ENCODE results near the gene FAM162B. TPM values are rescaled to one million over a fixed set of nuclear protein-coding genes. Genes with fewer than 3 reads are reported as not detected.
"Not testable (repeated sequence)": the region's sequence is repeated elsewhere in the genome, so short reads cannot be mapped to it uniquely, and the experiment has no call there.

The FAM162B gene
- total and polyA plus RNA-seq, 2 experiments from 2014 or later = 0.61 TPM; not detected in 1

DNA sequence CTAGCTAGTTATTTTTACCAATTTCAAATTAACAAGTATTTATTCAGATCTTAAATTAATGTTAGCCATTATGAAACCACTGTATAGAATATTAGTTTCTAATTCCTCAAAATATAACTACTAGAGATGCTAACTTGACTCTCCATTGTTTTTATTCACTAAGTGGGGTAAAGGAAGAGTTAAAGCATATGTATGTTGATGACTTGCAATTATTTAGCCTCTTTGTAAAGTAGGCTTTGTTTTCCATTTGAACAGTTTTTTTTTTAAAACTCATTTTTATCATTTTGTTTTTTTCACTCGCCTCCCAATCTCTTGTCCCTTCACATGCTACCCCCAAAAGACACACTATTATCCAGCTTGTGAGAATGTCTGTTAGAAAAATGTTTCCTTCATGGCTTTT, 3.3 kb downstream of the FAM162B start:
- TF ChIP-seq CTCF (IDR thresholded peaks at IDR 0.05; ENCODE audit: low read depth, low read length) = no peak
- H3K9me3 ChIP-seq (ENCODE audit: low read depth) = no peaks in the 10 kb centered on the region
- no peak for DNase-seq (ENCODE audit: low read depth in 1 of 2, low spot score in 1 of 2)
- H3K4me3 ChIP-seq = no peak overlapping the region
- no peaks in the 10 kb centered on the region for H3K4me1 ChIP-seq (ENCODE audit: low read depth)
- H3K27me3 ChIP-seq = peaks cover 47% of the 10 kb centered on the region
- H3K27ac ChIP-seq = no peak overlapping the region
- H3K36me3 ChIP-seq = no peaks in the 10 kb centered on the region

DNA sequence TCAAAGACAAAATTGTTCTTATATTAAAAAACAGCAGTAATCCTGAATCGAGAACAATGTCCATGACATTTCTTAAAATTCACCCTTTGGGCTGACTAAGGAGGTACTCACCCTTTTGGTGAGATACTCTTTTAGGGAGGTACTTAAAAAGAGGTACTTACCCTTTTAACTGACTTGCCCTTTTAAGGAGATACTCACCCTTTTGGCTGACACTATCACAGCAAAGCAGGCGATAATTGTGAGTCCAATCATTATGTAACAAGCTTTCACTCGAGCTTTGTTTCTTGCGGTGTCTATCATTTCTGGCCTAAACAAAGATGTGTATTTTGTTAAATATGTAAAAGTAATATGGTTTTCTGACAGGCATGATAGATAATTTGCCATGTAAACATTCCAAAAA, 3.7 kb downstream of the FAM162B start:
- peaks cover 42% of the 10 kb centered on the region for H3K27me3 ChIP-seq
- no peaks in the 10 kb centered on the region for H3K36me3 ChIP-seq
- H3K4me3 ChIP-seq = no peak overlapping the region
- H3K9me3 ChIP-seq (ENCODE audit: low read depth) = no peaks in the 10 kb centered on the region
- no peak for DNase-seq (ENCODE audit: low read depth in 1 of 2, low spot score in 1 of 2)
- TF ChIP-seq CTCF (IDR thresholded peaks at IDR 0.05; ENCODE audit: low read depth, low read length) = no peak
- H3K27ac ChIP-seq = no peak overlapping the region
- H3K4me1 ChIP-seq (ENCODE audit: low read depth) = no peaks in the 10 kb centered on the region

- no peaks in the 10 kb centered on the region for H3K4me1 ChIP-seq (ENCODE audit: low read depth)
- H3K9me3 ChIP-seq (ENCODE audit: low read depth) = no peaks in the 10 kb centered on the region
- no peak overlapping the region for H3K27ac ChIP-seq
- H3K4me3 ChIP-seq = no peak overlapping the region
- no peak for DNase-seq (ENCODE audit: low read depth in 1 of 2, low spot score in 1 of 2)
- no peaks in the 10 kb centered on the region for H3K27me3 ChIP-seq
- no peaks in the 10 kb centered on the region for H3K36me3 ChIP-seq
- no peak for TF ChIP-seq CTCF (IDR thresholded peaks at IDR 0.05; ENCODE audit: low read depth, low read length)
These were observed 20.3 kb downstream of the FAM162B start for GRCh38 chr6:116745176-116745575.

GRCh38 chr6:116741571-116741970, 23.9 kb downstream of the FAM162B start:
- H3K9me3 ChIP-seq (ENCODE audit: low read depth) = no peaks in the 10 kb centered on the region
- H3K36me3 ChIP-seq = no peaks in the 10 kb centered on the region
- TF ChIP-seq CTCF (IDR thresholded peaks at IDR 0.05; ENCODE audit: low read depth, low read length) = no peak
- no peak overlapping the region for H3K4me3 ChIP-seq
- H3K27me3 ChIP-seq = no peaks in the 10 kb centered on the region
- DNase-seq (ENCODE audit: low read depth in 1 of 2, low spot score in 1 of 2) = no peak
- H3K27ac ChIP-seq = no peak overlapping the region
- H3K4me1 ChIP-seq (ENCODE audit: low read depth) = no peaks in the 10 kb centered on the region

- not testable (repeated sequence) for H3K36me3 ChIP-seq; H3K4me3 ChIP-seq; H3K4me1 ChIP-seq (ENCODE audit: low read depth); H3K27me3 ChIP-seq; H3K27ac ChIP-seq; H3K9me3 ChIP-seq (ENCODE audit: low read depth); DNase-seq (ENCODE audit: low read depth in 1 of 2, low spot score in 1 of 2)
These were observed 25.0 kb downstream of the FAM162B start for GRCh38 chr6:116740486-116740885.

GRCh38 chr6:116737004-116737403, 28.5 kb downstream of the FAM162B start:
- no peak for DNase-seq (ENCODE audit: low read depth in 1 of 2, low spot score in 1 of 2)
- H3K27me3 ChIP-seq = no peaks in the 10 kb centered on the region
- no peaks in the 10 kb centered on the region for H3K4me1 ChIP-seq (ENCODE audit: low read depth)
- no peak for TF ChIP-seq CTCF (IDR thresholded peaks at IDR 0.05; ENCODE audit: low read depth, low read length)
- no peaks in the 10 kb centered on the region for H3K36me3 ChIP-seq
- no peaks in the 10 kb centered on the region for H3K9me3 ChIP-seq (ENCODE audit: low read depth)
- no peak overlapping the region for H3K27ac ChIP-seq
- no peak overlapping the region for H3K4me3 ChIP-seq
